HuH-7.5 (cell line): ENCODE results near the gene OR51B4.
"Not testable (repeated sequence)": the region's sequence is repeated elsewhere in the genome, so short reads cannot be mapped to it uniquely, and the experiment has no call there.

Source experiments
- DNase-seq: peaks from one replicate; pipeline ENCODE4 v3.0.0; 2011; ENCODE audit warnings: low spot score

OR51B4 gene

DNA sequence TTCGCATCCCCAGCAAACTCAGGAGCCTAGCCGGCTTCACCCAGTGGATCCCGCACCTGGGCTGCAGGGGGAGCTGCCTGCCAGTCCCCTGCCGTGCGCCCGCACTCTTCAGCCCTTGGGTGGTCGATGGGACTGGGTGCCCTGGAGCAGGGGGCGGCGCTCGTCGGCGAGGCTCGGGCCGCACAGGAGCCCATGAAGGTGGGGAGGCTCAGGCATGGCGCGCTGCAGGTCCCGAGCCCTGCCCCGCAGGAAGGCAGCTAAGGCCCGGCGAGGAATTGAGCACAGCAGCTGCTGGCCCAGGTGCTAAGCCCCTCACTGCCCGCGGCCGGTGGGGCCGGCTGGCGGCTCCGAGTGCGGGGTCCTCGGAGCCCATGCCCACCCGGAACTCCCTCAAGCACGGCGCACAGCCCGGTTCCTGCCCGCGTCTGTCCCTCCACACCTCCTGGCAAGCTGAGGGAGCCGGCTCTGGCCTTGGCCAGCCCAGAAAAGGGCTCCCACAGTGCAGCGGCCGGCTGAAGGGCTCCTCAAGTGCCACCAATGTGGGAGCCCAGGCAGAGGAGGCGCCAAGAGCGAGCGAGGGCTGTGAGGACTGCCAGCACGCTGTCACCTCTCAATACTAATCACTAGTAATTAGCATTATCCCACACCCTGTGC is 7.3 kb downstream of the OR51B4 start:
- not testable (repeated sequence) for DNase-seq

DNA sequence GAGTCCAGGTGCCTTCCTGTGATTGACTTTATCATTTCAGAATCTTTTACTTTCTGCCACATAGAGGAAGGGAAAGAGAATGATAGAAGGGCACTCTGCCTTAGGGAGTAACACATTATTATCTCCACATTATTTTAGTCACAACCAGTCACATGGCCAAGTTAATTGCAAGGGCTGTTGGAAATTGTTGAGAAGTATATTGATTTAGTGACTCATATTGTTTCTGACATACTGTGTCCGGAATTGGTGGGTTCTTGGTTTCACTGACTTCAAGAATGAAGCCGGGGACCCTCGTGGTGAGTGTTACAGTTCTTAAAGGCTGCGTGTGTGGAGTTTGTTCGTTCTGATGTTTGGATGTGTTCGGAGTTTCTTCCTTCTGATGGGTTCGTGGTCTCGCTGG is 8.7 kb downstream of the OR51B4 start:
- DNase-seq, result no peak

DNA sequence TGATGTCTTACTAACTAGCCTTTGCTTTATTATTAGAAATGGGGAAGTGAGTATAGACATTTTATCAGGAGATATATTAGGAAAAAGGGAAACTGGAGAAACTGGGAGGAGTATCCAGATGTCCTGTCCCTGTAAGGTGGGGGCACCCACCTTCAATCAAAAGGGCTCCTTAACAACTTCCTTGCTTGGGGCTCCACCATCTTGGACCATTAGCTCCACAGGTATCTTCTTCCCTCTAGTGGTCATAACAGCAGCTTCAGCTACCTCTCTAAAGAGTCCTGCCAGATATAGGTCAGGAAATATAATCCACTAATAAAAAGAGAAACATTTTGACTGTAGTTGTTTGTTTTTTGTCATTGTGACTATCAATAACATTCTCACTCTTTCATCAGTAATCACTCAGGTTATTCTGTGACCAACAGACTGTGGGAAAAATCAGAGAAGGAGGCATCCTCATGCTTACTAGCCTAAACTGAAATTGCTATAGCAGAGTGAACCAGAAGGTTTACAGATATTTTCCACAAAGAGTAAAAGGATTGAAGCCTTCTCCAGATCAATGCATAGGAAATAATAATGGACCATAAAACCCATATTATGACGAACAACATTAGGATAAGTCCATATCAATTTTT is 10.4 kb downstream of the OR51B4 start:
- no peak for DNase-seq

DNA sequence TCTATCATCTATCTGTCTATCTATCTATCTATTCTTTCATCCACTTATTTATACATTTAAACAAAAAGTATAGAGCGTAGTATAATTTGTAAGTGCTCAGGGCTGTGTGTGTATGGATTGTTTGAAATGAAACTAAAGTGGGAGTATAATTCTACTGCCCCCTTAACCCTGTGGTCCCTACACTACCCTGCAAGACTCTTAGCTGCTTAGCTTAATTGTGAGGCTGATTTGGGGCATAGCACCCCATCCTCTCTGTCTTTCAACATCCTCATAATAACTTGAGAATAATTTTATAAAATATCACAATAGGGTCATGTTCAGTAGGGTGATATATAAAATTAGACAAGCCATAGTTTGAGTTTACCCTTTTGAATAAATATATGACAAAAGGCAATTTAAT is 11.6 kb downstream of the OR51B4 start:
- DNase-seq, result no peak

DNA sequence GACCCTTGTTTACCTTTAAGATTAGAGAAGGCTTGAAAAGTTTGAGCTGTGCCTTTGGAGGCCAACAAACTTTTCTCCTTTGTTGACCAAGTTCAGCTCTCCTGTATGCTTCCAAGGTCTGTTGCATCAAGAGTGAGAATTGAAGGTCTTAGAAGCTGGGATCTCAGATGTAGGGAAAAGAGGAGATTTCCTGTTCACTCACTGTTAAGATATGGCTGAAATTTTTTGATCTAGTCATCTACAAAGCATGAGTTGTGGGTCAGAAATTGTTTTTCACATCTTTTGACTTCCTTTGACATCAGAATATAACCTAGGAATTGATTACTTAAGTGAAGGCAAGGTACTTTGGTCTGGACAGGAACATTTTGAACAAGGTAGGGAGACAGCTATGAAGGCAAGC is 12.1 kb downstream of the OR51B4 start:
- DNase-seq, result no peak

DNA sequence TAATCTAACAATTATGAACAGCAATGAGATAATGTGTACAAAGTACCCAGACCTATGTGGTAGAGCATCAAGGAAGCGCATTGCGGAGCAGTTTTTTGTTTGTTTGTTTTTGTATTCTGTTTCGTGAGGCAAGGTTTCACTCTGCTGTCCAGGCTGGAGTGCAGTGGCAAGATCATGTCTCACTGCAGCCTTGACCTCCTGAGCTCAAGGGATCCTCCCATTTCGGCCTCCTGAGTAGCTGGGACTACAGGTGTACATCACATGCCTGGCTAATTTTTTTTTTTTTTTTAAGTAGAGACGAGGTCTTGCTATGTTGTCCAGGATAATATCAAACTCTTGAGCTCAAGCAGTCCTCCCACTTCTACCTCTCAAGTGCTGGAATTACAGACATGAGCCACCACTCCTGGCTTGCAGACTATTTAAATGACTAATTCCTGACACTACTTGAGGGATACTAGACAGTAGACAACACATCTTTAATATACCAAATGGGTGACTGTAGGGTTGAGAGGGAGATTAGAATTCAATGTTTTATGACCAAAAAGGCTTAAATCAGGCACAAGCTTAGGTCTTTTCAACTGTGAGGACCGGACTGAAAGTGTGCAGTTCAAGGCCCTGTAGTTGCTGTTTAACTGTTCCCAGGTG is 12.7 kb downstream of the OR51B4 start:
- no peak for DNase-seq

DNA sequence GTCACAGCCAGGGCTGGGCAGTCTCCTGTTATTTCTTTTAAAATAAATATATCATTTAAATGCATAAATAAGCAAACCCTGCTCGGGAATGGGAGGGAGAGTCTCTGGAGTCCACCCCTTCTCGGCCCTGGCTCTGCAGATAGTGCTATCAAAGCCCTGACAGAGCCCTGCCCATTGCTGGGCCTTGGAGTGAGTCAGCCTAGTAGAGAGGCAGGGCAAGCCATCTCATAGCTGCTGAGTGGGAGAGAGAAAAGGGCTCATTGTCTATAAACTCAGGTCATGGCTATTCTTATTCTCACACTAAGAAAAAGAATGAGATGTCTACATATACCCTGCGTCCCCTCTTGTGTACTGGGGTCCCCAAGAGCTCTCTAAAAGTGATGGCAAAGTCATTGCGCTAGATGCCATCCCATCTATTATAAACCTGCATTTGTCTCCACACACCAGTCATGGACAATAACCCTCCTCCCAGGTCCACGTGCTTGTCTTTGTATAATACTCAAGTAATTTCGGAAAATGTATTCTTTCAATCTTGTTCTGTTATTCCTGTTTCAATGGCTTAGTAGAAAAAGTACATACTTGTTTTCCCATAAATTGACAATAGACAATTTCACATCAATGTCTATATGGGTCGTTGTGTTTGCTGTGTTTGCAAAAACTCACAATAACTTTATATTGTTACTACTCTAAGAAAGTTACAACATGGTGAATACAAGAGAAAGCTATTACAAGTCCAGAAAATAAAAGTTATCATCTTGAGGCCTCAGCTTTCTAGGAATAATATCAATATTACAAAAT is 13.4 kb downstream of the OR51B4 start:
- no peak for DNase-seq

DNA sequence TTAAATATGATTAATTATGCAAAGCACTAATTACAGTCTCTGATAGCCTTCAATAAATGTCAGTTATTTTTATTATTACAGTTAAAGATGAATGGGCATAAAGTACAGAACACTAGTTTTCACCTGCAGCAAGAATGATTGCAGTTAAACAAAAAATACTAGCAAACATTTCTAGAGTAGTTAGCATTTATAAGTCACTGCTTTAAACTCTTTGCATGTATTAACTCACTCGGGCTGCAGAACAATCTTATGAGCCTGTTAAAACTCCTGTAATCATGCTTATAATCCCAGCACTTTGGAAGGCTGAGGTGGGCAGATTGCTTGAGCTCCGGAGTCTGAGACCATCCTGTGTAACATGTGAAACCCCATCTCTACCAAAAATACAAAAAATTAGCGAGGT is 14.8 kb downstream of the OR51B4 start:
- DNase-seq, result no peak

DNA sequence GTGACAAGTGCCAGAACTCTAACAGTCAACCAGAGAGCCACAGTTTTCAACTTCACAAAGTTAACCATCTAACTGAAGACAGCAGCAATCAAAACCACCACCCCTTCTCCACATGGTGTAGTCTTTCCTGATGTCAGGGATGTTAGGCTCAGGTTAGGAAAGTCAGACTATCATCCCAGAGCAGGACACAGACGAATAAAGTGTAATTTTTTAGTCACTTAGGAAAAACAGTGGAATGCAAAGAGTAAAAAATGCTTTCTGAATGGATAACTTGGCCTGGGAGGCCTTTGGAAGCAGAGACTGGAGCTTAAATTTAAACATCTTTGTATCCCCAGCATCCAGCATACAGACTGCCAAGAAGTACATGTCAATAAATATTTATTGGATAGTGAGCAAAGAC is 15.4 kb downstream of the OR51B4 start:
- DNase-seq, result no peak

DNA sequence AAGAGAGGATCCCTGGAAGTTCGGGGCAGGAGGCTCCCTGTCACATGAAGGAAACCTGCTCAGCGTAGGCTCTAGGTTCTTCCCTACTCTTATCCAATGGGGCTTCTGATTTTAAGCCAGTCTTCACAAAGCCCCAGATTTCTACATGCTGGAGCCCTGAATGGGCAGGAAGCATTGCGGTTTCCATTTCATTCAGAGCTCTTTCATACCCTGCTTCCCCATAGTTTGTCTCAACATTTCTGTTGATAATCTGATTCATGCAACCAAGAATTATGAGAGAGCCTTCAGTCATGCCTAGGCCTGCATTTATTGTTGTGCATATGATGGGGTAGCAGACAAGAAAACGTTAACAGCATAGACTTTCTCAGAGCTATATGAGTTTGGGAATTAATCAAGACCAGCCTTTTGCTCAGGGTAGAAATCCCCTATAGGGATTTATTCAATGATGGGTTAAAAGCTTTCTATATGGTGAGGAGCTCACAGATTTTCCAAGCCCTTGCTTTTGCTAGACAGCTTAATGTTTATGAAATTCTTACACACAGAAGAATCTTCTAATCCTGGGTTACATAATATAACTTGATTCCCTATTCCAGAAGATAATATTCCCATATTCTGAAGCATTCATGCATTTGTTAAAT is 15.9 kb downstream of the OR51B4 start:
- no peak for DNase-seq

DNA sequence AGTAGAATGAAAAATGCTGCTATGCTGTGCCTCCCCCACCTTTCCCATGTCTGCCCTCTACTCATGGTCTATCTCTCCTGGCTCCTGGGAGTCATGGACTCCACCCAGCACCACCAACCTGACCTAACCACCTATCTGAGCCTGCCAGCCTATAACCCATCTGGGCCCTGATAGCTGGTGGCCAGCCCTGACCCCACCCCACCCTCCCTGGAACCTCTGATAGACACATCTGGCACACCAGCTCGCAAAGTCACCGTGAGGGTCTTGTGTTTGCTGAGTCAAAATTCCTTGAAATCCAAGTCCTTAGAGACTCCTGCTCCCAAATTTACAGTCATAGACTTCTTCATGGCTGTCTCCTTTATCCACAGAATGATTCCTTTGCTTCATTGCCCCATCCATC is 17.1 kb downstream of the OR51B4 start:
- DNase-seq, result no peak

DNA sequence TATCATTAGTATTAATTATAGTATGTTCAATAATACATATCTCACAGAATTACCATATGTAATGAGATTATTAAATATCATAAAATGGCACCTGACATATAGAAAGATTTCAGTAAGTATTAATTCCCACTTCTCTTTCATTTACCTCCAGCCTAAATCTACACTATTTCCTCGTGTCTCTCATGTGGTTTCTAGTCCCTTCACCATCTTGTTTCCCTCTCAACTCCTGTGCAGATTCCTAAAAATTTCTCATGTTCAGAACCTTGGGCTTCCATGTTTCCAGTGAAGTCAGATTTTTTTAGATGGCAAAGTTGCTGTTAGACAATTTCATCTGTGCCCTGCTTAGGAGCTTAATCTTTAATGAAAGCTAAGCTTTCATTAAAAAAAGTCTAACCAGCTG is 17.9 kb downstream of the OR51B4 start:
- DNase-seq, result no peak

DNA sequence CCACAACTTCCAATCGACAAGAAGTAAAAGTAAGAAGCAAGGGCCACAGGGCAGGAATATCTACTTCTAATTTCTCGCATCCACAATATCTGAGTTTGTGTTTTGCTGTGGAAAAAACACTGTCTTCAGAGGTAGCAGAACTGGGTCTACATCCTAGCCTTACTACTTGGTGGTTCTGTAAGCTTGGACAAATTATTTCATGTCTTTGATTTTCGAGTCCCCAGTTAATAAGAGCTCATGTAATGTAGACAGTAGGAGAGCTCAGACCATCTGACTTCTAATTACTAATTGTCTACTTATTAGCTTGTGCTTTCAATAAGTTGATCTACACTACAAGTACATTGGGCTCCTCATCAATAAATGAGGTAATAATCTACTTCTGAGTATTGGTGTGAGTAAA is 18.7 kb downstream of the OR51B4 start:
- DNase-seq, result no peak

DNA sequence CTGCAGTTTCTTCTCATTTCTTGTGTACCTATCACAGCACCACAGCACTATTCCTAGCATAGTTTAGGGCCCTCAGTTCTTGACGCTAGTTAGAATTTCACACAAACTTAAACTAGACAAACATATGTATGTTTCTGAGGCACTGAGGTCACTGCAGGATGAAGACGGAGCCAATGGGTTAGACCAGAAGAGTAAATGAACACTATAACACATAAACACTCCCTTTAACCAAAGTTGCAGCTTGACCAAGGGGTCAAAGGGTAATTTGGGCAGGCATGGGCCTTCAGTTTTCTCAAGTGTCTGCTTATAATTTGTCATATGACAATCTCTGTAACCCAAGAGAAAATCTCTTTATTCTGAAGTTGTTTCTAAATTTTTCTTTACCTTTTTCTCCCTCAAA is 19.1 kb downstream of the OR51B4 start:
- no peak for DNase-seq

DNA sequence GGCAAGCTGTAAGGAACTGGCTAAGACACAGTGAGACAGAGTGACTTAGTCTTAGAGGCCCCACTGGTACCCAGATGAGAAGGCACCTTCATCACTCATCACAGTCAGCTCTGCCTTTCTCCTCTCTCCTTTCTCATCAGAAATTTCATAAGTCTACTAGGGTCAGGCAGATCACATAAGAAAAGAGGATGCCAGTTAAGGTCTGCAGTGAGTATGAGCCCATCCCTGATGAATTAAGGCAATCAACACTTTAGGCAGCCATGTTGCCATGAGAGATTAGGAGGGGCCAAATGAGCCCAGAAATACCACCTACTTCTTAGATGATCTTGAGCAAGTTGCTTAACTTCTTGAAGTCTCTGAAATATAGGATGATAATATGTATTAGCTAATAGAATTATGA is 20.1 kb downstream of the OR51B4 start:
- no peak for DNase-seq

DNA sequence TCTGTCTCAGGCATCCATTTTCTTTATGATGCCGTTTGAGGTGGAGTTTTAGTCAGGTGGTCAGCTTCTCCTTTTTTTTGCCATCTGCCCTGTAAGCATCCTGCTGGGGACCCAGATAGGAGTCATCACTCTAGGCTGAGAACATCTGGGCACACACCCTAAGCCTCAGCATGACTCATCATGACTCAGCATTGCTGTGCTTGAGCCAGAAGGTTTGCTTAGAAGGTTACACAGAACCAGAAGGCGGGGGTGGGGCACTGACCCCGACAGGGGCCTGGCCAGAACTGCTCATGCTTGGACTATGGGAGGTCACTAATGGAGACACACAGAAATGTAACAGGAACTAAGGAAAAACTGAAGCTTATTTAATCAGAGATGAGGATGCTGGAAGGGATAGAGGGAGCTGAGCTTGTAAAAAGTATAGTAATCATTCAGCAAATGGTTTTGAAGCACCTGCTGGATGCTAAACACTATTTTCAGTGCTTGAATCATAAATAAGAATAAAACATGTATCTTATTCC is 21.1 kb downstream of the OR51B4 start:
- DNase-seq, result no peak

DNA sequence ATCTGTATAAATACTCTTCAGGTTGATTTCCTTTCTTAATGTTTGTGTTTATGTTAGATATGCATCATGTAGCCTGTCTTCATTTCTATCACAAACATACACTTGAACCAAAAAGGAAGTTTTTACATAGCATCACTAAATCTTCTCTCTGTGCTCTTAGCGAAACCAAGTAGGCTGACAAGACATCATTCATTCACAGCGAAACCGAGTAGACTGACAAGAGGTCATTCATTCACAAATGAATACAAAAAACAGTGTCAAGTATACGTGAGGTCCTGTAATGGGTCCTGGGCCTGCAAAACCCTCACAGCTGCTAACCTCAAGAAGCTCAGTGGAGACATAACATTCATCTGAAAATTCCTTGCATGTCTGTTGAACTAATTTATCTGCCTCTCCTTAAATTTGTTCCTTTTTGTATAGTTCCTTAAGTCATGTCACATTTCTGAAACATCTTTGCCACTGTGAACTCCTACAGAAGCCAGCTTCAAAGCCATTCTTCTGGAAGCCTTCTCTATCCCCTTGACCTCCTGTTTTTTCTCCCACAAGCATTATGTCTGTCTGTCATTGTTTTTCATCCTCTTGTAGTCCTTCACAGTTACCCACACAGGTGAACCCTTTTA is 22.2 kb downstream of the OR51B4 start:
- DNase-seq, result no peak

DNA sequence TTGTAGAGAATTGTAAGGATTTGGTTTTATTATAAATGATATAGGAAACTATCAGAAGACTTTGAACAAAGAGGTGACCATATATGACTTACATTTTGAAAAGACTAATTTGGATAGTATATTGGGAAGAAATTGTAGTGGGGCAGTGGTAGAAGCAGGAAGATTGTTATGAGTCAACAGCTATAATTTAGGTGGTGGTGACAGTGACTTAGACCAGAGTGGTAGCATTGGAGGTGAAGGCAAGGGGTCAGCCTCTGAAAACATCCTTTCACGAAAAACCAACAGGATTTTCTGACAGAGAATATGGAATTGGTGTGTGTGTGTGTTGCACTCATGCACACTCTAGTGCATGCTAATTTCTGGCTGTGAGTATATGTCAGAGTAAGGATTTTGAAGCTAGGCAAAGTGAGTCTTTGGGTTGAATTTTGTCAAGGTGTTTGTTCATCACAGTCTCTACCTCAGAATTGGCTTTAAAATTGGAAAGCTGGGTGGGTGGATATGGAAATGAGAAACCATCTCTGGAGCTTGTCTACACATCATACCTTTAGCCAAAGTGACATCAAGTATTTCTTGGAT is 23.9 kb downstream of the OR51B4 start:
- DNase-seq, result no peak

DNA sequence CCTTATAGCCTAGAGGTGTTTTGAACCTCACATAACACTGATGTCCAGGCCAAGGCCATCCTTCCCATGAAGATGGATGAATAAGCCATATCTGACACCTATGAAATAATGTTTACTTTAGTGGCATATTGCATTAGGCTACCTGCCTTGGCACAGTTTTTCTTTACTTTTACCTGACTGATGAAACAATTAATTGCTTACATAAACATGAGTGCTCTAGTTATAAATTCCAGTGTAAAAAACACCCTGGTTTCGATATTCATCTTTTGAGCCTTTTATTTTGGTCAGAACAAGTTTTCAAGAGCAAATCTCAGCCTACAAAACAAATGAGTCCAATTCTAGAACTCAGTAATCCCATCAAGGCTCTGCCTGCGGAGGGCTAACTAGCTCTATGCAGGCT is 25.0 kb downstream of the OR51B4 start:
- DNase-seq, result no peak

DNA sequence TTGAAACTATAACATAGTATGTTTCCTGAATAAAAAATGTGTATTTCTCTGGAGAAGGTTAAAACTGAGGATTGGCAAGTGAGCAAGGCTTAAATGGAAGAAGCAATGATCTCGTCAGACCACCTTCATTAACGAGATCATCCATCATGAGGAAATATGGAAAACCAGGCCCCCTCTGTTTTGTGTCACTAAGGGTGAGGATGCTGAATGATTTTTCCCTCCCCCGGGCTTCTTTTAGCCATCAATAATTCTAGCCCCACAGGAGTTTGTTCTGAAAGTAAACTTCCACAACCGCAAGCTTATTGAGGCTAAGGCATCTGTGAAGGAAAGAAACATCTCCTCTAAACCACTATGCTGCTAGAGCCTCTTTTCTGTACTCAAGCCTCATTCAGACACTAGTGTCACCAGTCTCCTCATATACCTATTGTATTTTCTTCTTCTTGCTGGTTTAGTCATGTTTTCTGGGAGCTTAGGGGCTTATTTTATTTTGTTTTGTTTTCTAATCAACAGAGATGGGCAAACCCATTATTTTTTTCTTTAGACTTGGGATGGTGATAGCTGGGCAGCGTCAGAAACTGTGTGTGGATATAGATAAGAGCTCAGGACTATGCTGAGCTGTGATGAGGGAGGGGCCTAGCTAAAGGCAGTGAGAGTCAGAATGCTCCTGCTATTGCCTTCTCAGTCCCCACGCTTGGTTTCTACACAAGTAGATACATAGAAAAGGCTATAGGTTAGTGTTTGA is 26.2 kb downstream of the OR51B4 start:
- no peak for DNase-seq

DNA sequence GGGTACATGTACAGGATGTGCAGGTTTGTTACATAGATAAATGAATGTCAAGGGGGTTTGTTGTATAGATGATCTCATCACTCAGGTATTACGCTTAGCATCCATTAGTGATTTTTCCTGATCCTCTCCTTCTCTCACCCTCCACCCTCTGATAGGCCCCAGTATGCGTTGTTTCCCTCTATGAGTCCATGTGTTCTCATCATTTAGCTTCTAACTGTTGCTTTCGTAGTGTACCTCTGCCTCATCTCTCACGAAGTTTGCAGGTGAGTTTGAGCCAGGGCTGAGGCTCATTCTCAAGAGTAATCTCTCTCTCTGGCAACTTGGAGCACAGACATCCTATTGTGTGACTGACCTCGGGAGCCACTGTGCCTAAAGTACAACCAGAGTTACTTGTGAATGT is 27.4 kb downstream of the OR51B4 start:
- DNase-seq, result no peak
